ENCODE results near the gene PCDH1. TPM values are rescaled to one million over a fixed set of nuclear protein-coding genes. Genes with fewer than 3 reads are reported as not detected.

PCDH1 gene
- total and polyA plus RNA-seq, 2 donors (not counting 3 experiments of a cell fraction or from before 2014, with no cell fraction given): 113 to 136 TPM

DNA sequence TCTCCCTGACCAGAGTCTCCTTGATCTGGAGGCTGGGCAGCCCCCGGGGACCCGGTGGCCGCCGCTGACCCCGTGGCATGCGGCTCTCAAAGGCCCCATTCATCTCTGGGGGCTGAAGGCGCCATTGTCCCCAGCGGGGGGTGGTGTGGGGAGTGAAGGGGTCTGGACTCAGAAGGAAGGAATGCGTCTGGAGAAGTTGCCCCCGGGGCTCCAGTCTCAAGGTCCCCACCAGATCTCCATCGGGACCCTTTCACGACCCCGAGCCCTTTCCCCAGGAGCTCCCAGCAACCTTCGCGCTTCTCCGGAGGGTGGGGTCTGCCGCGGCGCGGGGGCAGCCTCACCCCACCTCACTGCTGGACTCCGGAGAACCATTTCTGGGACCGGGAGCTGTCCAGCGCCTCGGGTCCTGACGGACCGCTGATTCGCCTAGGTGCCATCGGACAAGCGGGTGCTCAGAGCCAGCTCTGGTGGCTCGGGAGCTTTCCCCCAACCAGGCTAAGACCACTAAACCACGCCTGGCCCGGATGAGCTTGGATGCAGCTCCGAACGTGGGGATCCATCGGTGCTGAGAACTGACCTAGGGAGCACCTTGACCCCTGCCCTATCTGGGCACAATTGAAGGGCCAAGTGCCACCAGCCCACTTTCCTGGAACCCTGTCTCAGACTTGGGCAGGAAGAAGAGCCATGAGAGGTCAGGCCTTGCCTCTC lies 5.1 kb upstream of the PCDH1 start:
- dilution Hi-C loops (cut with MboI; ENCODE audit: extremely low pct_ligation_motif_present, low sequenced_read_pairs): loop anchor here (25.0 kb wide), 1 partner anchor 146 kb away; no protein-coding TSS in a partner anchor
- intact Hi-C loops (cut with micrococcal nuclease): no loop called here
- CTCF ChIA-PET: interaction anchor here (0.6 to 7.6 kb wide), 10 partner anchors 14 to 219 kb away, joined by 3 to 233 read pairs (median 5); partner anchors contain the start of gene PCDH12
- Histone ChIP-seq H3K9ac (replicated peaks; ENCODE audit: extremely low read depth, insufficient read depth, low read length) (no peak overlapping the region), H3K4me3 (replicated peaks in 1 of 3; ENCODE audit: insufficient read depth in 1 of 3, low read depth in 1 of 3, low read length in 3 of 3) (no peak overlapping the region), H3K36me3 (ENCODE audit: control insufficient read depth in 2 of 2, extremely low read depth in 1 of 2, insufficient read depth in 2 of 2, low read length in 2 of 2) (no peaks in the 10 kb centered on the region), H3K9me3 (replicated peaks; ENCODE audit: control insufficient read depth, insufficient read depth, low read length) (no peaks in the 10 kb centered on the region), H3K79me2 (ENCODE audit: control insufficient read depth, insufficient read depth, low read length) (no peaks in the 10 kb centered on the region), H3K4me1 (ENCODE audit: control insufficient read depth, extremely low read depth, insufficient read depth, low read length) (peaks cover 5% of the 10 kb centered on the region), H4K20me1 (replicated peaks; ENCODE audit: control insufficient read depth, extremely low read depth, insufficient read depth, low read length) (no peaks in the 10 kb centered on the region), H3K9me1 (replicated peaks; ENCODE audit: control insufficient read depth, extremely low read depth, insufficient read depth, low read length) (no peaks in the 10 kb centered on the region), H3K27me3 (ENCODE audit: control insufficient read depth in 2 of 2, insufficient read depth in 2 of 2, low read length in 2 of 2) (peaks cover 26 to 44% of the 10 kb centered on the region in 2 experiments), H2AFZ (ENCODE audit: low read depth, low read length) (no peak overlapping the region), H3K4me2 (ENCODE audit: insufficient read depth, low read length) (no peak overlapping the region), H3K27ac (ENCODE audit: insufficient read depth, low read depth, low read length) (no peak overlapping the region)
- FAIRE-seq (peak; percentile 33), DNase-seq (ENCODE audit: low read depth, low spot score) (peak; percentile 31)
- POLR2A ChIA-PET: no interaction called here
- BruUV-seq (replicated peaks): no TSS peak
- TF ChIP-seq EZH2 (IDR thresholded peaks at IDR 0.05; ENCODE audit: borderline replicate concordance, low read depth, low read length, severe bottlenecking): no peak
- no peak for TF ChIP-seq MYC (IDR thresholded peaks at IDR 0.05; ENCODE audit: low read depth, low read length)
- TF ChIP-seq GATA2 (IDR thresholded peaks at IDR 0.05; ENCODE audit: insufficient read depth, insufficient read length, low read depth, low read length): no peak
- no peak for TF ChIP-seq POLR2AphosphoS5 (IDR thresholded peaks at IDR 0.05; ENCODE audit: insufficient read depth, low read depth, low read length)

- no peaks in the 10 kb centered on the region for H3K36me3 ChIP-seq (ENCODE audit: control insufficient read depth in 2 of 2, extremely low read depth in 1 of 2, insufficient read depth in 2 of 2, low read length in 2 of 2)
- no TSS peak for BruUV-seq (replicated peaks)
- no peak overlapping the region for H3K9ac ChIP-seq (replicated peaks; ENCODE audit: extremely low read depth, insufficient read depth, low read length)
- no peak overlapping the region for H3K4me3 ChIP-seq (replicated peaks in 1 of 3; ENCODE audit: insufficient read depth in 1 of 3, low read depth in 1 of 3, low read length in 3 of 3)
- H4K20me1 ChIP-seq (replicated peaks; ENCODE audit: control insufficient read depth, extremely low read depth, insufficient read depth, low read length): no peaks in the 10 kb centered on the region
- H3K9me1 ChIP-seq (replicated peaks; ENCODE audit: control insufficient read depth, extremely low read depth, insufficient read depth, low read length): no peaks in the 10 kb centered on the region
- TF ChIP-seq MAX (IDR thresholded peaks at IDR 0.05; ENCODE audit: insufficient read depth, insufficient read length) (no peak), FOS (IDR thresholded peaks at IDR 0.05; ENCODE audit: borderline replicate concordance, insufficient read depth, low read length) (no peak), POLR2A (IDR thresholded peaks at IDR 0.05; ENCODE audit: low read depth, low read length) (no peak), POLR2AphosphoS5 (IDR thresholded peaks at IDR 0.05; ENCODE audit: insufficient read depth, low read depth, low read length) (no peak), GATA2 (IDR thresholded peaks at IDR 0.05; ENCODE audit: insufficient read depth, insufficient read length, low read depth, low read length) (no peak), MYC (IDR thresholded peaks at IDR 0.05; ENCODE audit: low read depth, low read length) (no peak), JUN (IDR thresholded peaks at IDR 0.05; ENCODE audit: borderline replicate concordance, insufficient read depth, insufficient read length, low read depth) (no peak), EZH2 (IDR thresholded peaks at IDR 0.05; ENCODE audit: borderline replicate concordance, low read depth, low read length, severe bottlenecking) (no peak)
- TF ChIP-seq, protein P1, sequence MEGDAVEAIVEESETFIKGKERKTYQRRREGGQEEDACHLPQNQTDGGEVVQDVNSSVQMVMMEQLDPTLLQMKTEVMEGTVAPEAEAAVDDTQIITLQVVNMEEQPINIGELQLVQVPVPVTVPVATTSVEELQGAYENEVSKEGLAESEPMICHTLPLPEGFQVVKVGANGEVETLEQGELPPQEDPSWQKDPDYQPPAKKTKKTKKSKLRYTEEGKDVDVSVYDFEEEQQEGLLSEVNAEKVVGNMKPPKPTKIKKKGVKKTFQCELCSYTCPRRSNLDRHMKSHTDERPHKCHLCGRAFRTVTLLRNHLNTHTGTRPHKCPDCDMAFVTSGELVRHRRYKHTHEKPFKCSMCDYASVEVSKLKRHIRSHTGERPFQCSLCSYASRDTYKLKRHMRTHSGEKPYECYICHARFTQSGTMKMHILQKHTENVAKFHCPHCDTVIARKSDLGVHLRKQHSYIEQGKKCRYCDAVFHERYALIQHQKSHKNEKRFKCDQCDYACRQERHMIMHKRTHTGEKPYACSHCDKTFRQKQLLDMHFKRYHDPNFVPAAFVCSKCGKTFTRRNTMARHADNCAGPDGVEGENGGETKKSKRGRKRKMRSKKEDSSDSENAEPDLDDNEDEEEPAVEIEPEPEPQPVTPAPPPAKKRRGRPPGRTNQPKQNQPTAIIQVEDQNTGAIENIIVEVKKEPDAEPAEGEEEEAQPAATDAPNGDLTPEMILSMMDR (IDR thresholded peaks at IDR 0.05; ENCODE audit: extremely low read depth in 1 of 2, insufficient read depth in 1 of 2, low read depth in 1 of 2, low read length in 2 of 2): no peak
- no peak for FAIRE-seq
- intact Hi-C loops (cut with micrococcal nuclease): no loop called here
- ChIA-PET CTCF (interaction anchor here (0.7 to 7.6 kb wide), 9 partner anchors 14 to 218 kb away, joined by 3 to 233 read pairs (median 6); partner anchors contain the start of gene PCDH12), POLR2A (no interaction called here)
- peaks cover 5% of the 10 kb centered on the region for H3K4me1 ChIP-seq (ENCODE audit: control insufficient read depth, extremely low read depth, insufficient read depth, low read length)
- no peak for DNase-seq (ENCODE audit: low read depth, low spot score)
- no peak overlapping the region for H2AFZ ChIP-seq (ENCODE audit: low read depth, low read length)
- peaks cover 26 to 44% of the 10 kb centered on the region in 2 experiments for H3K27me3 ChIP-seq (ENCODE audit: control insufficient read depth in 2 of 2, insufficient read depth in 2 of 2, low read length in 2 of 2)
- H3K4me2 ChIP-seq (ENCODE audit: insufficient read depth, low read length): no peak overlapping the region
- peaks cover 4% of the 10 kb centered on the region for H3K79me2 ChIP-seq (ENCODE audit: control insufficient read depth, insufficient read depth, low read length)
- H3K9me3 ChIP-seq (replicated peaks; ENCODE audit: control insufficient read depth, insufficient read depth, low read length): no peaks in the 10 kb centered on the region
- dilution Hi-C loops (cut with MboI; ENCODE audit: extremely low pct_ligation_motif_present, low sequenced_read_pairs): loop anchor here (25.0 kb wide), 1 partner anchor 145 kb away; no protein-coding TSS in a partner anchor
- H3K27ac ChIP-seq (ENCODE audit: insufficient read depth, low read depth, low read length): no peak overlapping the region
These were observed 4.5 kb upstream of the PCDH1 start for GRCh38 chr5:141882594-141883183.
